KOPT-K1 (cell line): Measurements from ENCODE around the gene SLC24A3.

Experiments used
- H3K27ac ChIP-seq: fragments of 200-600 bp; sonication (generic); 2 replicates; pipeline ENCODE4 v1.5.1; 2016; ENCODE audit warnings: antibody characterized with exemption, mild to moderate bottlenecking, low read depth, low read length; ENCODE audit not compliant: poor library complexity, severe bottlenecking
- H3K36me3 ChIP-seq: fragments of 200-600 bp; sonication (generic); 2 replicates; pipeline ENCODE4 v1.5.1; 2017; ENCODE audit warnings: antibody characterized with exemption, mild to moderate bottlenecking, low read length, moderate library complexity; ENCODE audit not compliant: insufficient read depth
- H3K9me3 ChIP-seq: fragments of 200-600 bp; sonication (generic); 2 replicates; pipeline ENCODE4 v1.5.1; 2017; ENCODE audit warnings: antibody characterized with exemption, low read length, mild to moderate bottlenecking; ENCODE audit not compliant: insufficient read depth, poor library complexity, severe bottlenecking

Gene SLC24A3

GRCh38 chr20:19222520-19223040, 10.1 kb downstream of the SLC24A3 start:
- Histone ChIP-seq H3K9me3 (peaks cover 9% of the 10 kb centered on the region), H3K36me3 (no peaks in the 10 kb centered on the region), H3K27ac (no peak overlapping the region)

DNA sequence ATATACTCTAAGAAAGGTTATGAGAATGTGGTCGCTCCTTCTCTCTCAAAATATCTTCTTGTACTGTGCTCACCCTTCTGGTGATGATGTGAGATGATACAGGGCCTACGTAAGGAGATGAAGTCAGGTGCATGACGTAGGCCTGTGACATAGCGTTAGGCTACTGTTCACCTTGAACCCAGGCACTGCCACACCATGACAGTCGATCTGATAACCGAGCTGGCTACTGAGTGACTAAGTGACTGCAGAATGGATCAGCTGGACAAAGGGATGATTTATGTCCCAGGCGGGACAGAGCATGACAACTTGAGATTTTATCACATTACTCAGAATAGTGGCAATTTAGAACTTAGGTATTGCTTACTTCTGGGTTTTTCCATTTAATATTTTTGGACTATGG, 11.2 kb downstream of the SLC24A3 start:
- Histone ChIP-seq H3K36me3 (no peaks in the 10 kb centered on the region), H3K27ac (no peak overlapping the region), H3K9me3 (peaks cover 9% of the 10 kb centered on the region)

- H3K36me3 ChIP-seq = no peaks in the 10 kb centered on the region
- no peak overlapping the region for H3K27ac ChIP-seq
- H3K9me3 ChIP-seq = no peaks in the 10 kb centered on the region
Measured at GRCh38 chr20:19231359-19232035, 19.1 kb downstream of the SLC24A3 start.

DNA sequence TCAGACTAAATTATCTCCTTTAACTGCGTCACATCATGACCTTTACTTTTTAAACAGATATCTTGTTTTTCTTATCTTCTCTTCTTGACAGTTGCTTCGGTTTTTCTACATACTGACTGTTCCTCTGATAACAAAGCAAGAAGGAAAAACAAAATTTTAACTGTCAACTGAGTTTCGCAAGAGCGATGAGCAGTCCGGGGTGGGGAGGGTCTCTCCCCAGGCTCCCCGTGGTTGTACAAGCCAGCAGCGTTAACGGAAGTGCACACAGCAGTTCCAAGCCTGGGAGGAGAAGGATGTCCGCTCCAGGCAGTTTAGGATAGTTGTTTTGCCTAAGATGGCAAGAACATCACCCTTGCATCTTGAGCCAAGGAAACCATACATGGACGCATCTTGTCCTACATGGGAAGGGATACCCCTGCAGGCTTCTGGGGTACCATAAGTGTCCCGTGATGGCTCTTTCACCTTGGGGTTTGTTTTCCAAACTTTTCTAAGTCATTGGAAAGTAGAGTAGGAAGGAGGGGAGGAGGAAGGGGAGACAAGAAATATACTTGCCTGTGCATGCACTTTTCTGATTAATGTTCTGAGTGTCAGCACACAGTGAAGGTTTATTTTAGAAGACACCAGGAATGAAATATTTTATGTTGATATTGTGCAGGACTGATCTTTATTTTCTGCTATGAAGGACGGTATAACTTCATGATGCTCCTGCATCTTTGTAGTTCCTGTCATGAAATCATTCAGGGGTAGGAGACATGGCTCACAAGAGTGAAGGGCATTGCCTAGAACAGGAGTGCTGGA, 20.8 kb downstream of the SLC24A3 start:
- H3K27ac ChIP-seq = no peak overlapping the region
- no peaks in the 10 kb centered on the region for H3K36me3 ChIP-seq
- no peaks in the 10 kb centered on the region for H3K9me3 ChIP-seq

DNA sequence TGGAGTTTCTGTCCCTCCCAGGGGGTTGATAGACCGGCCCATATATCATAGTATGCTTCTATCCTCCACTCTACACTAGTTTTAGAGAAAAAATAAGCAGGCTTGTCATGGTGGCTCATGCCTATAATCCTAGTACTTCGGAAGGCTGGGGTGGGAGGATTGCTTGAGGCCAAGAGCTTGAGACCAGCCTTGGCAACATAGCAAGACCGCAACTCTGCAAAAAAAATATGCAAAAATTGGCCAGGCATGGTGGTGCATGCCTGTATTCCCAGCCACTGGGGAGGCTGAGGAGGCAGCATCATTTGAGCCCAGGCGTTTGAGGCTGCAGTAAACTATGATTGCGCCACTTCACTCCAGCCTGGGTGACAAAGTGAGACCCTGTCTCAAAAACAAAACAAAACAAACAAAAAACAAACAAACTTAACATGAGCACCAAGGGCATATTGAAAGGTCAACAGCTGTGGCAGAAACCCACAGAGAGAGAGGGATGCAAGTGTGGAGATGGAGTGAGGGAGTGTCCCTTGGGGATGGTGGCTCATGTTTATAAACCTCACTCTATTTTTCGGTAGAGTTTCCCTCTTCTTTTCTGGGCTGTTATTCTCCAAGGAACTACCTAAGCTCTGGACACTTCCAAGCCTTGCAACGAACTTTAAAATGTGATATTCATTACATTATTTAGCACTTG, 24.1 kb downstream of the SLC24A3 start:
- no peak overlapping the region for H3K27ac ChIP-seq
- no peaks in the 10 kb centered on the region for H3K9me3 ChIP-seq
- H3K36me3 ChIP-seq = no peaks in the 10 kb centered on the region

DNA sequence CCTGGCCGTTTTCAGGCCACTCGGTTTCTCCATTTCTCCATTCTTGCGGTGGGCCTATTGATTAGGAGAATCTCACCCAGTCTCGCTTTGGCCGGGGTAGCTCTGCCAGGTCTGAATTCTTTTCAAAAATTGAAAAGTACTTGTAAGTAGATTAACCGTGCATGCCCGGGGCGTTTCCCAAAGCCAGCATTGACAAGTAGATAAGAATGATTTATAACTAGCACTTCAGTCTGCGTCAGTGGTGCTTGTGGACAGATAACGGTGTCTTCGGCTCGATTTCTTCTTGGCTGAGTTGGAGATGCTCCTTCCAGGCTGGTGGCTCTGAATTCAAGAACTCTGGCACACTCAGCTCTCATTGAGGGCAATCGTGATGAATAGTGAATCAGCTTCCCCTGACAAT, 29.0 kb downstream of the SLC24A3 start:
- Histone ChIP-seq H3K9me3 (no peaks in the 10 kb centered on the region), H3K27ac (no peak overlapping the region), H3K36me3 (no peaks in the 10 kb centered on the region)

DNA sequence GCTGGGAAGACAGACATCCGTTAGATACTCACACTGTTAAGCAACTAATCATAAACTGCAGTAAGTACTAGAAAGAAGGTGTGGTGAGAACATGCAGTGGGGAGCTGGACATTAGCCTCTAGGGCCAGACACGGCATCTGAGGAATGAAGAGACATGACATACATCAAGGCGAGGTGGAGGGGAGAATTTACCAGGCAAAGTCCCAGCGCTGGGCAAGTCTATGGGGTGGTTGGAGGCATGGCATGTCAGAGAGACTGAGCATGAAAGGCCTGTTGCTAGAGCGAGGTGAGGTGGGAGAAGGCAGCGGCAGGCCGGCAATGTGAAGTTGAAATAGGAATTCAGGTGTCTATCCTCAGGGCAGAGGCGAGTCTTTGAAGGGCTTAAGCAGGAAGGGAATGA, 31.8 kb downstream of the SLC24A3 start:
- H3K27ac ChIP-seq = no peak overlapping the region
- no peaks in the 10 kb centered on the region for H3K9me3 ChIP-seq
- no peaks in the 10 kb centered on the region for H3K36me3 ChIP-seq

DNA sequence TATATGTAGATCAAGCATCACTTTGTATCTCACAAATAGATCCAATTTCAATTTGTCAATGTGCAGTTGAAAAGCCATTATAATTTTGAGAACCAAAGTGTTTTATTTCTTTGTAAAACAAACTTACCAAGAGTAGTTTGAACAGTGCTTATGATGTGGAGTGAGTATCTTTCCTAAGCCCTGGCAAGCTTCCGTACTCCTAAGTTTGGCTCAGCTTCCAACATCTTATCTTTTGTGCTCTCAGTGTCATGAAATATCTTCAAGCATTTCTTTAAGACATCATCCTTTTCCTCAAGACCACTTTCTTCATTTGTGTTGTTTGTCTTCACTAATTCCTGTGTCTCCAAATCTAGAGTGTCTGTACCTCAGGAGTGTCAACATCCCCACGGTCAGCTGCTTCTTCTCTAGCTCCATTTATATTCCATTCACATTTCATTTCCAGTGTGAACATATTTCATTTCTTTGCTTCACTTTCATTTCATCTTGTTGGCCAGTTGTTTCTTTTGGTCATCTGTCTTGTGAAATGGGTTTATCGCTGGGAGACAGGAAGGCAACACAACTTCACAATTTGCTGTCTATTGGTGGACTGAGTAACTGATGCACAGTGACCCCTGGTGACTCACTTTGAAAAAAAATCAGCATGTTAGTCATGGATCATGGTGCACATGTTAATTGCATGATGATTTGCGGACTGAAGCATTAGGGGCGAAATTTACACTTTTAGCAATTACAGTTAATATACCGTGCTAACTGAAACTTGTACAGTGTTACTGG, 36.9 kb downstream of the SLC24A3 start:
- Histone ChIP-seq H3K9me3 (no peaks in the 10 kb centered on the region), H3K36me3 (no peaks in the 10 kb centered on the region), H3K27ac (no peak overlapping the region)

GRCh38 chr20:19250346-19250745, 37.9 kb downstream of the SLC24A3 start:
- H3K36me3 ChIP-seq = no peaks in the 10 kb centered on the region
- no peak overlapping the region for H3K27ac ChIP-seq
- no peaks in the 10 kb centered on the region for H3K9me3 ChIP-seq

GRCh38 chr20:19251506-19251905, 39.1 kb downstream of the SLC24A3 start:
- H3K9me3 ChIP-seq = no peaks in the 10 kb centered on the region
- H3K27ac ChIP-seq = no peak overlapping the region
- no peaks in the 10 kb centered on the region for H3K36me3 ChIP-seq

DNA sequence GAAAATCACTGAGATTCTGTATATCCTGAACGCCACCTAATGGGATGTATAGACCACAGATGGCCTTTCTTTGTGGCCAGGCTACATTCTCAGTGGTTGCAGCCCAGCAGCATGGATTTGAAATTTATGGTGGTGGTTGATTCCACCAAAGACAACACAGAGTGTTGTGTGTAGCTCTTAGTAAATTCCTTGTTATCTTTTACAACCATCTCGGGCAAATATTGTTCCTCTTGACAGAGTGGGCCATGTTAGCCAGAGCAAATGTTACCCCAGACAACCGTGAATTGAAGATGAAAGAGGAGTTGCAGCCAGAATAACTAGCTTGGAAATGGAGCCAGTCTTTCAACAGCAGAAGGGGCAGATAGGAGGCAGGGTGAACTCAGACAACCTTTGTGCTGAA, 39.5 kb downstream of the SLC24A3 start:
- H3K36me3 ChIP-seq = no peaks in the 10 kb centered on the region
- no peak overlapping the region for H3K27ac ChIP-seq
- no peaks in the 10 kb centered on the region for H3K9me3 ChIP-seq

DNA sequence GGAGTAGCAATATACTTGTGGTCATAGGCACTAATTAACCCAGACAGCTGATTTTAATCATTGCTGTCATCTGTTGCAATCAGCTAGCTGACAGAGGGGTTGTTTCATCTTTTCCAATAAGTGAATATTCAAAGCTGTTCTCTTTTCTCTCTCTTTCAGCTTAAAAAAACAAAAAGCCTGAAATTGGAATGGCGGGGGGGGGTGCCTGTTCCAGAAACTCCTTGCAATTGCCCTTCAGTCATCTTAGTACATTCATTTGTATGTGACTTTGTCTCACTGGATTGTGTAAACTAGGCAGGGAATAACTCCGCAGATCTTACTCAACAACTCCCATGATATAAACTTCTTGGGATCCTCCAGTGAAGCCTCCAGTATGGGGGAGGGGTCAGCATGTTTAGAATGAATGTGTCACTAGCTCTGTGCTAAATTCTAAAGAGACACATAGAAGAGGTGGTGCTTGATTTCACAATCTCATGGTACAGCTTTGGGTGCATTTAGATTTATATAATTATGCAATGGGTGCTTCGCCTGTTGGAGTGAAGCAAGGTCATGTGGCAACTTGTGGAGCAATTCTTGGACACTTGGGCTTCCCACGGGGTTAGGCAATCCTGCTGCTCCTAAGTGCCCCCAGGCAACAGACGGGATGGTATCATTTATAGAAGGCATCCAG, 40.1 kb downstream of the SLC24A3 start:
- H3K36me3 ChIP-seq = no peaks in the 10 kb centered on the region
- no peaks in the 10 kb centered on the region for H3K9me3 ChIP-seq
- no peak overlapping the region for H3K27ac ChIP-seq

- Histone ChIP-seq H3K36me3 (no peaks in the 10 kb centered on the region), H3K9me3 (no peaks in the 10 kb centered on the region), H3K27ac (no peak overlapping the region)
Measured at GRCh38 chr20:19253316-19253715, 40.9 kb downstream of the SLC24A3 start.
